GM12878 (cell line): ENCODE measurements around the gene GCM1. TPM values are rescaled to one million over a fixed set of nuclear protein-coding genes. Genes with fewer than 3 reads are reported as not detected.

Source experiments
- ATAC-seq: fragments of 200-7000 bp; cut with Tn5 transposase; 3 replicates; pipeline ENCODE4 v1.9.1; 2020; ENCODE audit warnings: mild to moderate bottlenecking, moderate library complexity
- BruUV-seq: library from RNA; stranded (reverse); fragments of 400-500 nt; replicated peaks from 2 replicates; lab custom pipeline; 2021; lab: Mats Ljungman, UMichigan
- CTCF ChIA-PET: fragments of 300-600 bp; sonication (Branson Sonifier 250); formaldehyde crosslinking; extraction: SDS; loops from one replicate; lab custom pipeline; 2021; ENCODE audit warnings: inconsistent platforms; lab: Yijun Ruan, JAX
- POLR2A ChIA-PET: fragments of 350-600 bp; formaldehyde crosslinking; extraction: SDS; loops from one replicate; lab custom pipeline; 2021; ENCODE audit warnings: inconsistent platforms; lab: Charles Lee
- RAD21 ChIA-PET: fragments of 300-600 bp; sonication (Branson Sonifier 250); formaldehyde crosslinking; loops from one replicate; lab custom pipeline; 2023; ENCODE audit warnings: antibody characterized with exemption; ENCODE audit not compliant: unreplicated experiment; lab: Charles Lee
- SMC1A ChIA-PET: fragments of 300-600 bp; sonication (Branson Sonifier 250); formaldehyde crosslinking; loops from one replicate; lab custom pipeline; 2023; ENCODE audit not compliant: unreplicated experiment, uncharacterized antibody; lab: Charles Lee
- DNase-seq: peaks from one replicate; pipeline ENCODE4 v3.0.0-alpha.2; 2011; ENCODE audit warnings: low read depth, low spot score
- FAIRE-seq: peaks from 3 replicates; lab custom pipeline; 2011; peaks lifted over from hg19 to GRCh38; lab: Jason Lieb, UNC
- H2AFZ ChIP-seq: 2 replicates; pipeline ENCODE4 v1.6.0; 2011; ENCODE audit warnings: low read depth, low read length, control low read depth; ENCODE audit not compliant: control insufficient read depth
- H3K27ac ChIP-seq: 2 replicates; pipeline ENCODE4 v1.5.1; 2011; ENCODE audit warnings: control low read depth; ENCODE audit not compliant: control insufficient read depth, insufficient read depth
- H3K27me3 ChIP-seq, 2 experiments: replicated peaks in 1 of 2; 2 replicates each; pipeline versions ENCODE4 v1.6.0 to v1.6.1; 2011; ENCODE audit warnings: low read length in 1 of 2; ENCODE audit not compliant: control insufficient read depth in 2 of 2, insufficient read depth in 2 of 2
- H3K36me3 ChIP-seq, 2 experiments: 2 replicates each; pipeline ENCODE4 v1.5.1; 2011; ENCODE audit warnings: low read length in 1 of 2; ENCODE audit not compliant: control insufficient read depth in 2 of 2, insufficient read depth in 2 of 2
- H3K4me1 ChIP-seq: 2 replicates; pipeline ENCODE4 v1.6.1; 2011; ENCODE audit warnings: mild to moderate bottlenecking, low read length, moderate library complexity, mixed read lengths; ENCODE audit not compliant: control insufficient read depth, insufficient read depth
- H3K4me2 ChIP-seq: 2 replicates; pipeline ENCODE4 v1.6.0; 2011; ENCODE audit warnings: control low read depth; ENCODE audit not compliant: control insufficient read depth, insufficient read depth
- H3K4me3 ChIP-seq: fragments of 200-600 bp; sonication (generic); 2 replicates; pipeline ENCODE4 v1.5.1; 2016
- H3K79me2 ChIP-seq: 2 replicates; pipeline ENCODE4 v1.6.0; 2011; ENCODE audit warnings: low read length; ENCODE audit not compliant: control insufficient read depth, insufficient read depth
- H3K9ac ChIP-seq: 2 replicates; pipeline ENCODE4 v1.8.0; 2011; ENCODE audit warnings: low read length, control low read depth, mixed read lengths; ENCODE audit not compliant: control insufficient read depth, insufficient read depth
- H3K9me3 ChIP-seq: replicated peaks from 3 replicates; pipeline ENCODE4 v1.5.1; 2011; ENCODE audit warnings: mild to moderate bottlenecking, low read length; ENCODE audit not compliant: control insufficient read depth, insufficient read depth
- H4K20me1 ChIP-seq: 2 replicates; pipeline ENCODE4 v1.6.0; 2011; ENCODE audit not compliant: control insufficient read depth, insufficient read depth
- CBFB ChIP-seq: IDR thresholded peaks from 2 replicates; pipeline ENCODE4 v1.6.1; 2016; ENCODE audit warnings: antibody characterized with exemption, low read depth
- ESRRA ChIP-seq: IDR thresholded peaks from 2 replicates; pipeline ENCODE4 v1.6.1; 2012; ENCODE audit warnings: mild to moderate bottlenecking, low read length, improper control_type of control experiment
- ETV6 ChIP-seq, 2 experiments: fragments of 450-650 bp in 1 of 2; IDR thresholded peaks in 1 of 2; conservative IDR thresholded peaks in 1 of 2; 2 replicates each; pipeline ENCODE4 v1.6.1; 2014; ENCODE audit warnings: antibody characterized with exemption in 1 of 2, borderline replicate concordance in 1 of 2, low read depth in 1 of 2, mild to moderate bottlenecking in 1 of 2, moderate library complexity in 1 of 2
- KAT2A ChIP-seq: conservative IDR thresholded peaks from 2 replicates; pipeline ENCODE4 v1.6.1; 2011; ENCODE audit warnings: low read depth, low read length; ENCODE audit not compliant: control insufficient read depth
- RAD51 ChIP-seq: fragments of 450-650 bp; IDR thresholded peaks from 2 replicates; pipeline ENCODE4 v1.6.1; 2016; ENCODE audit warnings: moderate library complexity, mild to moderate bottlenecking, inconsistent platforms
- SP1 ChIP-seq: IDR thresholded peaks from one replicate; pipeline ENCODE4 v1.6.1; 2011; ENCODE audit warnings: low read depth, low read length
- TARDBP ChIP-seq: IDR thresholded peaks from 2 replicates; pipeline ENCODE4 v1.6.1; 2016; ENCODE audit warnings: borderline replicate concordance
- USF1 ChIP-seq: IDR thresholded peaks from 2 replicates; pipeline ENCODE4 v1.6.1; 2011; ENCODE audit warnings: borderline replicate concordance, low read depth, mild to moderate bottlenecking, moderate library complexity, mixed read lengths, low read length; ENCODE audit not compliant: insufficient read depth; ENCODE audit errors: extremely low read length
- ZBED1 ChIP-seq: IDR thresholded peaks from 2 replicates; pipeline ENCODE4 v1.6.1; 2016; ENCODE audit warnings: borderline replicate concordance
- WGBS: methylation state at CpG from one replicate; pipeline ENCODE4 v1.1.6; 2016; ENCODE audit warnings: low lambda C conversion rate; ENCODE audit not compliant: insufficient replicate concordance, insufficient coverage; ENCODE audit errors: missing lambda C conversion rate; 5-methylcytosine and 5-hydroxymethylcytosine counted together
- in situ Hi-C: fragments of 300-500 bp; cut with MboI; formaldehyde crosslinking; loops from 9 replicates; pipeline ENCODE4 v1.14.3; 2018; ENCODE audit warnings: mixed read lengths
- intact Hi-C: fragments of 100-400 bp; cut with micrococcal nuclease; formaldehyde crosslinking; loops from one replicate; pipeline ENCODE4 v1.14.2; 2022; ENCODE audit not compliant: unreplicated experiment
- polyA plus RNA-seq, 11 experiments: library from polyadenylated mRNA; depleted of rRNA in 4 of 11; unstranded in 6 of 11; stranded (reverse) in 5 of 11; fragments of >200 nt; fragmentation: Nextera tagmentation in 4 of 11; fragmentation: Illumina TruSeq in 1 of 11; extraction: Ambion mirVana in 4 of 11; extraction: Trizol in 1 of 11; gene quantifications; 1 replicate in 1 of 11; 2 replicates in 10 of 11; pipeline versions ENCODE4 v1.2.1 to v1.2.3, GENCODE V29; 2011 to 2016; ENCODE audit warnings: inconsistent platforms in 2 of 11, missing spikeins in 2 of 11, low read depth in 1 of 11
- total RNA-seq, 4 experiments: library from RNA; depleted of rRNA in 3 of 4; stranded (reverse); fragments of >200 nt in 3 of 4; fragmentation: Illumina TruSeq in 1 of 4; extraction: Trizol in 1 of 4; gene quantifications; 2 replicates each; pipeline versions ENCODE4 v1.2.1 to v1.2.3, GENCODE V29; 2013 to 2021
- TF ChIP-seq, protein P1 (sequence below): fragments of 450-650 bp; conservative IDR thresholded peaks from 2 replicates; pipeline ENCODE4 v1.6.1; 2017; ENCODE audit warnings: mild to moderate bottlenecking, moderate library complexity
- TF ChIP-seq, protein P2 (sequence below): IDR thresholded peaks from 2 replicates; pipeline ENCODE4 v1.6.1; 2011; ENCODE audit warnings: borderline replicate concordance, low read depth, mild to moderate bottlenecking, moderate library complexity, low read length; ENCODE audit not compliant: insufficient read depth, poor library complexity, severe bottlenecking

Gene GCM1
- total and polyA plus RNA-seq, 10 of the 15 experiments (the other 5 are each of a cell fraction or from before 2014, with no cell fraction given) = 0.04 to 0.08 (median 0.05) TPM; not detected in 5

GRCh38 chr6:53197553-53197952, 48.9 kb upstream of the GCM1 start:
- Histone ChIP-seq H3K4me3 (no peak overlapping the region), H2AFZ (no peak overlapping the region), H3K4me2 (no peak overlapping the region), H3K9me3 (no peaks in the 10 kb centered on the region; the same call in 2 of the 3 replicates), H3K27me3 (no peaks in the 10 kb centered on the region), H3K36me3 (no peaks in the 10 kb centered on the region), H3K4me1 (peaks cover 12% of the 10 kb centered on the region), H3K79me2 (no peaks in the 10 kb centered on the region), H3K9ac (no peak overlapping the region), H3K27ac (no peak overlapping the region), H4K20me1 (no peaks in the 10 kb centered on the region)
- DNase-seq = no peak
- in situ Hi-C loops (no loop called here), intact Hi-C loops (no loop called here)
- TF ChIP-seq RAD51 (peak; percentile 39; the same call in 1 of the 2 replicates), ETV6 (conservative IDR thresholded peaks at IDR 0.05 in 1 of 2, IDR thresholded peaks at IDR 0.05 in 1 of 2; ENCODE audit: borderline replicate concordance in 1 of 2, low read depth in 1 of 2) (peak in 1 of 2 experiments; percentile 44; a peak in 2 of 4 replicates), SP1 (no peak)
- ChIA-PET CTCF (no interaction called here), POLR2A (no interaction called here), SMC1A (no interaction called here), RAD21 (no interaction called here)
- BruUV-seq = no TSS peak
- ATAC-seq = no peak
- WGBS = 47% methylated on average over 3 of the region's 3 CpGs
- FAIRE-seq = no peak

GRCh38 chr6:53195048-53195447, 46.4 kb upstream of the GCM1 start:
- intact Hi-C loops = no loop called here
- Histone ChIP-seq H3K79me2 (no peaks in the 10 kb centered on the region), H2AFZ (no peak overlapping the region), H3K27me3 (no peaks in the 10 kb centered on the region), H3K36me3 (no peaks in the 10 kb centered on the region), H4K20me1 (no peaks in the 10 kb centered on the region), H3K27ac (no peak overlapping the region), H3K9me3 (no peaks in the 10 kb centered on the region; the same call in 2 of the 3 replicates), H3K4me1 (peaks cover 7% of the 10 kb centered on the region), H3K9ac (no peak overlapping the region), H3K4me3 (no peak overlapping the region), H3K4me2 (no peak overlapping the region)
- BruUV-seq = no TSS peak
- no peak for FAIRE-seq
- ChIA-PET POLR2A (interaction anchor here (0.7 kb wide), 1 partner anchor 42 kb away, joined by 5 read pairs; no protein-coding TSS in a partner anchor), SMC1A (interaction anchor here (1.3 kb wide), 1 partner anchor 17 kb away, joined by 4 read pairs; no protein-coding TSS in a partner anchor), RAD21 (interaction anchor here (1.8 kb wide), 1 partner anchor 11 kb away, joined by 6 read pairs; no protein-coding TSS in a partner anchor), CTCF (no interaction called here)
- in situ Hi-C loops = no loop called here
- whole genome bisulfite sequencing = no CpG with 5 or more reads among the region's 4 CpGs
- TF ChIP-seq USF1 (no peak), KAT2A (no peak), CBFB (no peak), SP1 (no peak), ZBED1 (no peak), TARDBP (no peak), ESRRA (no peak)
- TF ChIP-seq, protein P1, sequence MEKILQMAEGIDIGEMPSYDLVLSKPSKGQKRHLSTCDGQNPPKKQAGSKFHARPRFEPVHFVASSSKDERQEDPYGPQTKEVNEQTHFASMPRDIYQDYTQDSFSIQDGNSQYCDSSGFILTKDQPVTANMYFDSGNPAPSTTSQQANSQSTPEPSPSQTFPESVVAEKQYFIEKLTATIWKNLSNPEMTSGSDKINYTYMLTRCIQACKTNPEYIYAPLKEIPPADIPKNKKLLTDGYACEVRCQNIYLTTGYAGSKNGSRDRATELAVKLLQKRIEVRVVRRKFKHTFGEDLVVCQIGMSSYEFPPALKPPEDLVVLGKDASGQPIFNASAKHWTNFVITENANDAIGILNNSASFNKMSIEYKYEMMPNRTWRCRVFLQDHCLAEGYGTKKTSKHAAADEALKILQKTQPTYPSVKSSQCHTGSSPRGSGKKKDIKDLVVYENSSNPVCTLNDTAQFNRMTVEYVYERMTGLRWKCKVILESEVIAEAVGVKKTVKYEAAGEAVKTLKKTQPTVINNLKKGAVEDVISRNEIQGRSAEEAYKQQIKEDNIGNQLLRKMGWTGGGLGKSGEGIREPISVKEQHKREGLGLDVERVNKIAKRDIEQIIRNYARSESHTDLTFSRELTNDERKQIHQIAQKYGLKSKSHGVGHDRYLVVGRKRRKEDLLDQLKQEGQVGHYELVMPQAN = no peak
- TF ChIP-seq, protein P2, sequence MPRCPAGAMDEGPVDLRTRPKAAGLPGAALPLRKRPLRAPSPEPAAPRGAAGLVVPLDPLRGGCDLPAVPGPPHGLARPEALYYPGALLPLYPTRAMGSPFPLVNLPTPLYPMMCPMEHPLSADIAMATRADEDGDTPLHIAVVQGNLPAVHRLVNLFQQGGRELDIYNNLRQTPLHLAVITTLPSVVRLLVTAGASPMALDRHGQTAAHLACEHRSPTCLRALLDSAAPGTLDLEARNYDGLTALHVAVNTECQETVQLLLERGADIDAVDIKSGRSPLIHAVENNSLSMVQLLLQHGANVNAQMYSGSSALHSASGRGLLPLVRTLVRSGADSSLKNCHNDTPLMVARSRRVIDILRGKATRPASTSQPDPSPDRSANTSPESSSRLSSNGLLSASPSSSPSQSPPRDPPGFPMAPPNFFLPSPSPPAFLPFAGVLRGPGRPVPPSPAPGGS = no peak
- no peak for ATAC-seq
- no peak for DNase-seq
